HEK293 (cell line): Measurements from ENCODE around the gene LGR5.

Experiments
- CTCF ChIP-seq: fragments of 450-650 bp; formaldehyde crosslinking; IDR thresholded peaks from 2 replicates; pipeline ENCODE4 v1.5.1; 2016; ENCODE audit warnings: missing biosample characterization, missing genetic modification characterization
- ELK4 ChIP-seq: IDR thresholded peaks from 2 replicates; pipeline ENCODE4 v1.6.1; 2011; ENCODE audit warnings: mild to moderate bottlenecking, low read depth, low read length, borderline replicate concordance
- GLI2 ChIP-seq: fragments of 450-650 bp; formaldehyde crosslinking; IDR thresholded peaks from 2 replicates; pipeline ENCODE4; 2017; ENCODE audit warnings: missing biosample characterization, missing genetic modification characterization, low read depth, borderline replicate concordance
- ZFP3 ChIP-seq: fragments of 450-650 bp; formaldehyde crosslinking; IDR thresholded peaks from 2 replicates; pipeline ENCODE4 v1.5.1; 2016; ENCODE audit warnings: low read depth, missing biosample characterization, missing genetic modification characterization
- ZNF211 ChIP-seq: fragments of 450-650 bp; formaldehyde crosslinking; IDR thresholded peaks from 2 replicates; pipeline ENCODE4 v1.5.1; 2016; ENCODE audit warnings: low read depth, missing biosample characterization, missing genetic modification characterization
- ZNF394 ChIP-seq: fragments of 450-650 bp; formaldehyde crosslinking; IDR thresholded peaks from 2 replicates; pipeline ENCODE4 v1.5.1; 2016; ENCODE audit warnings: missing biosample characterization, missing genetic modification characterization, mild to moderate bottlenecking, moderate library complexity, borderline replicate concordance
- ZNF670 ChIP-seq: fragments of 450-650 bp; formaldehyde crosslinking; IDR thresholded peaks from 2 replicates; pipeline ENCODE4 v1.5.1; 2016; ENCODE audit warnings: missing biosample characterization, missing genetic modification characterization, low read depth

DNA sequence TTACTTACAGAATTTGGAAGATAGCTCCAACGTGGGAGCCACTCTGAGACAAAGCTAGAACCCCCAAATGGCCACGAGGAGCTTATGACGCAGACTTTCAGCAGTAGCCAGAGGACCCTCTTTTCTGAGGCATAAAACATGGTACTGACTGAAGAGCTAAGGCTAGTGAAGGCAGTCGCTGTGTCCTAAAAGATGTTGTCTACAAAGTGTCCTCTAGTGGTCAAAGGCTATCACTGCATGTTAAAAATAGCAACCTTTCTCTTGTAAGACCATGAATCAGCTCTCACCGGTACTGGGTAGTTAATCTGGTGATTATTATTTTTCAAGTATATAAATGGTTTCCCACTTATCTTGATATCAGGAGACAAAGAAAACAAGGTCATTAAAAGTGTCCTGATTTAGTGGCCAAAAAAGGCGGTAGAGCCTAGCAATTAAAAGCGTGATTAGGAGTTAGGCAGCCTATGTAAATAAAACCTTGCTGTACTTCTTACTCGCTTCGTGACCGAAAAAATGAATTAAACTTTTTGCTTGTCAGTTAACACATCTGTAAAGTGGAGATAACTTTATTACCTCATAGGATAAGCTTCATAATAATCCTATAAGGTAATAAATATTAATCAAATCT is 47.0 kb upstream of the LGR5 start:
- TF ChIP-seq ZFP3 (tag by site-specific recombination): no peak
- no peak for TF ChIP-seq ZNF211 (tag by site-specific recombination)
- TF ChIP-seq ZNF670: no peak
- no peak for TF ChIP-seq ZNF394
- TF ChIP-seq ELK4: no peak
- TF ChIP-seq CTCF (tag by site-specific recombination): peak; percentile 21; the same call in 1 of the 2 replicates
- no peak for TF ChIP-seq GLI2 (tag by site-specific recombination)
